Posterior cingulate gyrus (tissue), 11 donors: ENCODE results near the gene RGPD8.
"Not testable (repeated sequence)": the region's sequence is repeated elsewhere in the genome, so short reads cannot be mapped to it uniquely, and the experiment has no call there.

Experiments used
- DNase-seq, 10 donors: peaks; one replicate each; pipeline versions ENCODE4 v3.0.0 to v3.0.0-alpha.2; 2020 to 2021; ENCODE audit warnings: mixed read lengths in 3 of 10
- intact Hi-C: fragments of 100-400 bp; cut with DNase I; formaldehyde crosslinking; loops from one replicate; pipeline ENCODE4 v1.15.1; 2023

Gene RGPD8

GRCh38 chr2:112436993-112437392 is 3.5 kb upstream of the RGPD8 start:
- intact Hi-C loops: not testable (repeated sequence)

GRCh38 chr2:112435716-112436431 is 2.4 kb upstream of the RGPD8 start:
- intact Hi-C loops: not testable (repeated sequence)
- peak in 1 of 10 donors; percentile 31 for DNase-seq

More at GRCh38 chr2:112436993-112437392, 3.5 kb upstream of the RGPD8 start:
- peak in 1 of 10 donors; percentile 59 for DNase-seq

DNA sequence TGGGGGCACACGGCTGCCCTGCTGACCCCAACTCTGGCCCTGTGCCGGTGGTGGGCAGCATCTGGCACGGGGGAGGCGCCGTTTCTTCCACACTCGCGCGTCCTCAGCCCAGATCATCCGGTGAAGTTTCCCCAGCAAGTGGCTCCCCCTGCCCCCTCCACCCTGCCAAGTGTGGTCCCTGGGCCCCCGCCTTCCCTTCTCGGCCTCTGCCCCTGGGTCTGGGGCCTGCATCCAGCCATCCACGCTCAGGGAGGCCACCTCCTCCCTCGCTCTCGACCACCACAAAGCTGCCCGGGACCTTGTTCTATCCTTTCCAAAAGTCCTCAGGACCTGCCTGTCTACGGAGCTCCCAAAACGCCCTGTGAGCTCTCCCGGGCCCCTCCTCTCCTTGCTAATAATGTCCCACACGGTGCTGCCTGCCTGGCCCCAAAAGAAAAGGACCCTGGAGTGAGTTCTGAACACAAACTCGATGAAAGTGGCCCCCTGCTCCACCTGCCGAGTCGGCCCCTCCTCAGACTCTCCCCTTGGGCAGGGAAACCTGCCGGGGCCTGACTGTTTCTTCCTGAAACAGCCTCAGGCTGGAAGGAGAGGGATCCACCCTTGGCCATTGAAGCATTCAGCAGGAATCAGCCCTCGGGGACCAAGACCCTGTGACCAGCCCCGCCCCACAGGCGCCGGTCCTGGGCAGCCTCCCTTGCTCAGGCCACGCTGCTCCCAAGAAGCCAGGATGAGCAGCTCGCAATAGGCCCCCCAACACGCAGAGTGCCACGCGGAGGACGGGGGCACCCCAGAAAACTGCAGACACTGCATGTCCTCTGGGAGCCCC is 1.7 kb upstream of the RGPD8 start:
- intact Hi-C loops: not testable (repeated sequence)
- peak in 3 of 10 donors; percentile 60 to 69 (median 62) for DNase-seq

DNA sequence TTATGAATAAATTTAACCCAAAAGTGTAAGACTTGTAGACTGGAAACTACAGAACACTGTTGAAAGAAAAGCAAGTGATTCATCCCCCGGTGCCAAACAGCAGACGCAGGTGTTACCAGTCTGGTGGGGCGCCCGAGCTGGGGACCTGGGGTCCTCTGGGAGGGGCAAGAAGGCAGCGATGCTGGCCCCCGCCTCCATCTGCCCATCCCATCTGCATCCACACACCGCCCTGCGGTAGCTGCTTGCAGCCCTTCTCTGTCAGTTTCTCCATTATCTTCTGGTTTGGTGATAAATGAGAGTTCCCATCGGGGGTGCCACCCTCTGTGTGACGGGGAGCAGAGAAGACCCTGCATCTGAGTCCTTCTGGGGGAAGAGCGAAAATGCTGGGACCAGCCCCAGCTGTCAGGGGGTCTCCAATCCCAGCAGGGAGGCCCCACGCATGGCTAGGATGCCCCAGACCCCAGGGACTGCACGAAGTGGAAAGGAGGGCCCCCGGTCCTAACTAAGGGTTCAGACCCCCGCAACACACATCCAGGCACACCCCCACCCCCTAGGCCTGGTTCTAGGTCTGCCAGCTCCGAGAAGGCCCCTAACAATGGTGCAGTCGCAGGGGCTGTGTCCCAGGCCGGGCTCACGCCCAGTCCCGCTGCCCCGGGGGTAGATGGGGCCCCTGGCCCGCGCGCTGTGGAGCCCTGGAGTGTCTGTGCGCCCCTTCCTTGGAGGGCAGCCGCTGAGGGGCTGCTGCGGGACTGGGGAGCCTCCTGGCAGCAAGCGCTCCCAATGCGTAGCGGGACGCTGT is 686 bp upstream of the RGPD8 start:
- intact Hi-C loops: no loop called here
- peak in 3 of 10 donors; percentile 61 to 79 (median 70) for DNase-seq

DNA sequence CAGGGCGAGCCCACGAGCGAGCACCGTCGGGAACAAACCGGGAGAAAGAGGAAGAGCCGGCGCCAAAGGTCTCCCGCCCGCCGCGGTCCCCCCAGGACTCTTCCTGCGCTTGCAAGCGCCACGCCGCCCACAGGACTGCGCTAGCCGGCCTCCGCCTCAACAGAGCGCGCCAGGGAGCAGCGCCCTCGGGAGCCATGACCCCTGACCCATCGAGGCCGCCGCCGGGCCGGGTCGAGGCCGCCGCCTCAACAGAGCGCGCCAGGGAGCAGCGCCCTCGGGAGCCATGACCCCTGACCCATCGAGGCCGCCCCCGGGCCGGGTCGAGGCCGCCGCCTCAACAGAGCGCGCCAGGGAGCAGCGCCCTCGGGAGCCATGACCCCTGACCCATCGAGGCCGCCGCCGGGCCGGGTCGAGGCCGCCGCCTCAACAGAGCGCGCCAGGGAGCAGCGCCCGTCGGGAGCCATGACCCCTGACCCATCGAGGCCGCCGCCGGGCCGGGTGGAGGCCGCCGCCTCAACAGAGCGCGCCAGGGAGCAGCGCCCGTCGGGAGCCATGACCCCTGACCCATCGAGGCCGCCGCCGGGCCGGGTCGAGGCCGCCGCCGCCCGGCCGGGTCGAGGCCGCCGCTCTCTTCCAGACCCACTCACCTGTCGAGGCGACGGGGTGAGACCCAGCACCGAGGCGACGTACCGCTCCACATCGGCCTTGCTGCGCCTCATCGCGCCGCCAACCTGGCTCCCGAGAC is 538 bp downstream of the RGPD8 start:
- intact Hi-C loops: not testable (repeated sequence)
- DNase-seq: peak in 4 of 10 donors; percentile 16 to 79 (median 58)

- intact Hi-C loops: not testable (repeated sequence)
- peak in 1 of 10 donors; percentile 29 for DNase-seq
These were observed 1.1 kb downstream of the RGPD8 start for GRCh38 chr2:112432390-112432734.

DNA sequence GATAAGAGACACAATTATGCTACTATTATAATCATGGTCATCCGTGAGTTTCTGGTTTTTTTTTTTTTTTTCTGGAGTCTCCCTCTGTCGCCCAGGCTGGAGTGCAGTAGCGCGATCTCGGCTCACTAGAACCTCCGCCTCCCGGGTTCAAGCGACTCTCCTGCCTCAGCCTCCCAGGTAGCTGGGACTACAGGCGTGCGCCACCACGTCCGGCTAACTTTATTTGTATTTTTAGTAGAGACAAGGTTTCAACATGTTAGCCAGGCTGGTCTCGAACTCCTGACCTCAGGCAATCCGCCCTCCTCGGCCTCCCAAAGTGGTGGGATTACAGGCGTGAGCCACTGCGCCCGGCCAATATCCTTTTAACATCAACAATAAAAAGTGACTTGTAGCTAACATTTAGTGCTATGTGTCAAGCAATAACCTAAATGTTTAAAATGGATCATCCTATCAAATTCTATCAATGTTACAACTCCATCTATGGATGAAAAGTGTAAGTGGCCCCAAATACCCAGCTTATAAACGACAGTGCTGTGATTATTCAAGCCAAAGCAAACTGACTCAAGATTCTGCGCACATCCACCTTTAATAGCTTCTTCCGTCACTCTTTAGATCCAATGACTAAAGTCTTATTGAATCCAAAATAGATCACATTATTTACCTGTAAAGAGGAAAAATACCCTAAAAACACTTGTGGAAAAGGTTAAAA is 1.7 kb downstream of the RGPD8 start:
- peak in 1 of 10 donors; percentile 75 for DNase-seq
- intact Hi-C loops: not testable (repeated sequence)

- DNase-seq, intact Hi-C loops: not testable (repeated sequence)
These were observed 8.9 kb downstream of the RGPD8 start for GRCh38 chr2:112424553-112424952.

DNA sequence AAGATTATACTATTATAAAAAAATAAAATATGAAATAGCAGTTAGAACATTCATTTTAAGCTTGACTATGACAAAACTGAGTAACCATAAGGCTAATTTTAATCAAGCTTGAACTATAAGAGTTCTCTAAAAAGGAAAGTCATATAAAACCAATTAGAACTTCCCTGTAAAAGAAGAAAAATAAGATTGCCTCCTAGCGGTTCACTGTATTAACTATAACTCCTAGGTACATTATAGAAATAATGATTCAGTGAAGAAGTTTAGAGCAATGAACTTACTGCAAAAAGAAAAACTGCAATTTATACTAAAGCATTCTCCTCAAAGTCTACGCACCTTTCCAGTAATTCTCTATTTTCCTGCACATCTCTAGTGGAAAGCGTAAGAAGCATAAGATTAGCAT is 16.6 kb downstream of the RGPD8 start:
- intact Hi-C loops, DNase-seq: not testable (repeated sequence)

DNA sequence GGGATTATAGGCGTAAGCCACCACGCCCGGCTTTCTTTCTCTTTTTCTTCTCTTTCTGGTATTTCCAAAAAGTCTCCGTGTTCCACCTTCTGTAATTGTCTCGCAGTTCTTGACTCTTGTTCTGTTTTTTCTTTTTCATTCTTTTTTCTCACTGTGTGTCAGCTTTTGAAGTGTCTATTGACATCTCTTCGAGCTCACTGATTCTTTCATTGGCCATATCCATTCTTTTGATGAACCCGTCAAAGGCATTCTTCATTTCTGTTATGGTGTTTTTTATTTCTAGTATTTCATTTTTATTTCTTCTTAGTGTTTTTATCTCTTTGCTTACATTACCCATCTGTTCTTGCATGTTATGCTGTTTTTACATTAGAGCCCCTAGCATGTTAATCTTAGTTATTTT is 73.4 kb downstream of the RGPD8 start:
- intact Hi-C loops, DNase-seq: not testable (repeated sequence)

DNA sequence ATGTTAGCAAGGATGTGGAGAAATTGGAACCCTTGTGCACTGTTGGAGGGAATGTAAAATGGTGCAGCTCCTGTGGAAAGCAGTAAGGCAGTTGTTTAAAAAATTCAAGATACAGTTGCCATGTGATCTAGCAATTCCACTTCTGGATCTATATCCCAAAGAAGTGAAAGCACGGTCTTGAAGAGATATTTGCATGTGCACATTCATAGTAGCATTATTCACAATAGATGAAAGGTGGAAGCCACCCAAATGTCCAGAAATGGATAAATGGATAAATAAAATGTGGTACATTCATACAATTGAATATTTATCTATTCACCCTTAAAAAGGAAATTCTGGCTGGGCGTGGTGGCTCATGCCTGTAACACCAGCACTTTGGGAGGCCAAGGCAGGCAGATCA is 79.1 kb downstream of the RGPD8 start:
- intact Hi-C loops: not testable (repeated sequence)

GRCh38 chr2:112352809-112353603 is 80.4 kb downstream of the RGPD8 start:
- DNase-seq, intact Hi-C loops: not testable (repeated sequence)

More for the DNA sequence above, 79.1 kb downstream of the RGPD8 start:
- DNase-seq: not testable (repeated sequence)

DNA sequence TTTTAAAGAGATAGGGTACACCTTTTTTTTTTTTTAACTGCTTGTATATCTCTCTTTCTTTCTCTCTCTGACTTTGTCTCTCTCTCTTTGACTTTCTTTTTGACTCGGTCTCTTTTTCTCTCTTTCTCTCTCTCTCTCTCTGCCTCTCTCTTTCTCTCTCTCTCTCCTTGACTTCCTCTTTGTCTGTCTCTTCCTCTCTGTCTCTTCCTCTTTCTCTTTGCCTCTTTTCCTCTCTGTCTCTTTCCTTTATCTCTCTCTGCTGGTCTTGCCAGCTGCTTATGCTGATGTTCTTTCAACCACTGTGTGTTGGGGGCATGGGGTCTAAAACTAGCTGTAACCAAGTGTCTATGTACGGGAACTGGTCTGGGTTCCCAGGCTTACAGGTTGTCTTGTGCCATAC is 81.2 kb downstream of the RGPD8 start:
- intact Hi-C loops: not testable (repeated sequence)

DNA sequence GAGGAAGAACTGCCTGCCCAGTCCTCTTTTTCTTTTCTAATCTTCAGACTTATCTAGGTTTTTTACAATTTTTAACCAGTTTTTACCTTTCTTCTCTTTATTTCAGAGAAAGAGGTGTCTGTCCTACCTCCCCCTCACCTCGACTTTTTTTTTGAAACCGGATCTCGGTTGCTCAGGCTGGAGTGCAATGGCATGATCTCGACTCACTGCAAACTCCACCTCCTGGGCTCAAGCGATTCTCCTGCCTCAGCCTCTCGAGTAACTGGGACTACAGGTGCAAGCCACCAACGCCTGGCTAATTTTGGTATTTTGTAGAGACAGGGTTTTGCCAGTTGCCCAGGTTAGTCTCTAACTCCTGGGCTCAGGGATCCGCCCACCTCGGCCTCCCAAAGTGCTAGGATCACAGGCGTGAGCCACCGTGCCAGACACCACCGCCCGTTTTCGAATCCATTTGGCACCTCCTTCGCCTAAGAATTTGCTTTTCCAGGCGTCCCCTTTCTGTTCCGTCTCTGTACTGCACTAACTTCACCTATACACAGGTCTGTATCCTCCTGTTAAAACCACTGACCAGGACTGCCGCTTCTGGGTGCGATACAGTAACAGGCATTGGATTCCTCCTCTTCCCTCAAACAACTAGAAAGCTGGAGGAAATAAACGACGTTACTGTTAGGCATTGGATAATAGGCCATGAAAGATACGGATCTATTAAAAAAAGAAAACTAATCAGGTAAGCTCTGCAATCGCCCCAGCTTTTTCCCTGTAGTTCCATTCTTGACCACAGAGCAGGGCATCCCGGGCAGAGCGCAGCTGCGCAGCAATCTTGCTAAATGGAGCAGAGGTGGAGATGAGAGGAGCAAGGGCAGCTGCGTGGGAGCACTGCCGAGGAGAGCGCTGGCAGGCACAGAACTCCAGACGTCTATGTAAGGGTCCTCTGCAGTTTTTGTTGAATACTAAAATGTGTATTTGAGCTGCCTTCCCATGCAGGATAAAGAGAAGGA is 88.1 kb downstream of the RGPD8 start:
- DNase-seq: peak in 1 of 10 donors; percentile 56

More for the DNA sequence above, 81.2 kb downstream of the RGPD8 start:
- not testable (repeated sequence) for DNase-seq

DNA sequence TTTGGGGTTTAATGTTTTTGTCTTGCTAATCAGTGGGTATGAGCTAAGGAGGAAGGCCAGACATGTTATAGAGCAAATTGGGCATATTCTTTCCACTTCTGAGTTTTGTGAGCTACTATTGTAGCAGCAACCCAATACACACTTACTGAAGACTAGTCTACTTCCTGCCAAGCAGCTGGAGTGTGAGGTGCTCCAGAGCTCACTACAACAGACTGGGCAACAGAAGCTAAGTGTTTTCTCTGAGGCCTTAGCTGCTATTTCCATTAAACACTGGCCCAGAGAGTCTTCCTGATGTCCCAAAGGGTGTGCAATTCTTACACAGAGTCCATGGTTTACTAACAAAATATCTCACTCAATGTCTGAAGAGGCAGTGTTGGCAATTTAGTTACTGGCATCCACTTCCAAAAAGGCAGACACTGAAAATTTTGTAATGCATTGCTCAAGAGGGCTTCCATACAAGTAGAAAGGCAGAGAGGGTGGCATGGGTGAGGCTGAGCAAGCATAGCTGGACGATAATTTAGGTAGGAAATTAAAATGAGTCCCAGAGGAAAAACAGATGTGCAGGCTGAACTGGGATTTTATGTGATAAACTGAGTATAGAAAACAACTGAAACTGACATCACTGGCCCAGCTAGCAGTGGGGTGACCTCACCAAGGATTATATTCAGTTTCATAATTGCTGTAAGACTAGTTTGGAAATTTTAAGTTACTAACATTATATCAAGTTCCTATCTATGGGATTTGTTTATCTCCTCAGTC is 89.4 kb downstream of the RGPD8 start:
- no peak for DNase-seq

More for the DNA sequence above, 88.1 kb downstream of the RGPD8 start:
- intact Hi-C loops: no loop called here

DNA sequence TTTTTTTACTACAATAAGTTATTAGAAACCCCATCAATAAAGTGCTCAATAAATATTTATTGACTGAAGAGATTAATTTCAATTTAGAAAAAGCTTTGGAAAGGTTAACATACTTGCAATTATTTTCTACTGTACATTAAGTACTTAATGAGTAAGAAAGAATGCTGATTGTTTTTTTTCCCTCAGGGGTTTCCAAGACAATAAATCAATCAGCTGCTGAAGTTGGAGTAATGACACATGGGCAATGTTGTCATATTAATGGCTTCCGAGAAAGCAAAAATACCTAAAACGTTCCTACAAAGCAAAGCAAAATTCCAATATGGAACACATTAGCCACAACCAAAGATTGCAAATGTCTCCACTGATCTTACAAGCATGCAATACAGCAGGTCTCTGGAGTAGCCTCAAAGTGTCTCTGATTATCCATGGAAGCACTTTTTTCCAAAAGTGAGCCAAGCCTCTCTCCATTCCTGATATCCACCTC is 91.3 kb downstream of the RGPD8 start:
- no peak for DNase-seq
- intact Hi-C loops: no loop called here

More for the DNA sequence above, 89.4 kb downstream of the RGPD8 start:
- intact Hi-C loops: no loop called here
